Fibroblast of pulmonary artery (primary cell): ENCODE measurements around the gene NAA10.

ENCODE experiments used
- DNase-seq: peaks from one replicate; pipeline ENCODE4 v3.0.0-alpha.2; 2010; ENCODE audit warnings: low read depth
- H3K4me3 ChIP-seq: replicated peaks from 2 replicates; pipeline ENCODE4 v1.5.1; 2011; ENCODE audit warnings: low read depth, mild to moderate bottlenecking, control low read depth, low read length, moderate library complexity
- TF ChIP-seq, protein P1 (sequence below): IDR thresholded peaks from 2 replicates; pipeline ENCODE4 v1.5.1; 2011; ENCODE audit warnings: mild to moderate bottlenecking, control low read depth, low read length, inconsistent platforms; ENCODE audit errors: missing control alignments

The NAA10 gene

DNA sequence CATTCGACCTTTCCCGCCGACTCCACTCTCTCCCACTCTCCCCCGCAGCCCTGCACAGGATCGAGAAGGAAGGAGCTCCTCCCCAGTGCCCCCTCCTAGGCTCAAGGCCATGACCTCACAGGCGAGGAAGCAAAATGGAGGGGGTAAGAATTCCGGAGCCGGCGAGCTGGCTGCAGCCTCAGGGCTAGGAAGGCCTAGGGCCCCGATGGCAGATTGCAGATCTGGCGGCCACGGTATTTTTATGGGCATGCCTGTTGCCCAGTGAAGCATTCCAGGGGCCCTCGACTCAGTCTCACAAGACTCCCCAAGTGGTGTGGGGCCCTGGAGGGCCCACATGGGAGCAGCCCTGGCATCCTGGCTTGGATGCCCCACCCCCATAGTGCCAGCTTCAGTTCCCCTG lies 47.9 kb downstream of the NAA10 start:
- no peak for DNase-seq
- no peak overlapping the region for H3K4me3 ChIP-seq
- TF ChIP-seq, protein P1, sequence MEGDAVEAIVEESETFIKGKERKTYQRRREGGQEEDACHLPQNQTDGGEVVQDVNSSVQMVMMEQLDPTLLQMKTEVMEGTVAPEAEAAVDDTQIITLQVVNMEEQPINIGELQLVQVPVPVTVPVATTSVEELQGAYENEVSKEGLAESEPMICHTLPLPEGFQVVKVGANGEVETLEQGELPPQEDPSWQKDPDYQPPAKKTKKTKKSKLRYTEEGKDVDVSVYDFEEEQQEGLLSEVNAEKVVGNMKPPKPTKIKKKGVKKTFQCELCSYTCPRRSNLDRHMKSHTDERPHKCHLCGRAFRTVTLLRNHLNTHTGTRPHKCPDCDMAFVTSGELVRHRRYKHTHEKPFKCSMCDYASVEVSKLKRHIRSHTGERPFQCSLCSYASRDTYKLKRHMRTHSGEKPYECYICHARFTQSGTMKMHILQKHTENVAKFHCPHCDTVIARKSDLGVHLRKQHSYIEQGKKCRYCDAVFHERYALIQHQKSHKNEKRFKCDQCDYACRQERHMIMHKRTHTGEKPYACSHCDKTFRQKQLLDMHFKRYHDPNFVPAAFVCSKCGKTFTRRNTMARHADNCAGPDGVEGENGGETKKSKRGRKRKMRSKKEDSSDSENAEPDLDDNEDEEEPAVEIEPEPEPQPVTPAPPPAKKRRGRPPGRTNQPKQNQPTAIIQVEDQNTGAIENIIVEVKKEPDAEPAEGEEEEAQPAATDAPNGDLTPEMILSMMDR, result no peak

DNA sequence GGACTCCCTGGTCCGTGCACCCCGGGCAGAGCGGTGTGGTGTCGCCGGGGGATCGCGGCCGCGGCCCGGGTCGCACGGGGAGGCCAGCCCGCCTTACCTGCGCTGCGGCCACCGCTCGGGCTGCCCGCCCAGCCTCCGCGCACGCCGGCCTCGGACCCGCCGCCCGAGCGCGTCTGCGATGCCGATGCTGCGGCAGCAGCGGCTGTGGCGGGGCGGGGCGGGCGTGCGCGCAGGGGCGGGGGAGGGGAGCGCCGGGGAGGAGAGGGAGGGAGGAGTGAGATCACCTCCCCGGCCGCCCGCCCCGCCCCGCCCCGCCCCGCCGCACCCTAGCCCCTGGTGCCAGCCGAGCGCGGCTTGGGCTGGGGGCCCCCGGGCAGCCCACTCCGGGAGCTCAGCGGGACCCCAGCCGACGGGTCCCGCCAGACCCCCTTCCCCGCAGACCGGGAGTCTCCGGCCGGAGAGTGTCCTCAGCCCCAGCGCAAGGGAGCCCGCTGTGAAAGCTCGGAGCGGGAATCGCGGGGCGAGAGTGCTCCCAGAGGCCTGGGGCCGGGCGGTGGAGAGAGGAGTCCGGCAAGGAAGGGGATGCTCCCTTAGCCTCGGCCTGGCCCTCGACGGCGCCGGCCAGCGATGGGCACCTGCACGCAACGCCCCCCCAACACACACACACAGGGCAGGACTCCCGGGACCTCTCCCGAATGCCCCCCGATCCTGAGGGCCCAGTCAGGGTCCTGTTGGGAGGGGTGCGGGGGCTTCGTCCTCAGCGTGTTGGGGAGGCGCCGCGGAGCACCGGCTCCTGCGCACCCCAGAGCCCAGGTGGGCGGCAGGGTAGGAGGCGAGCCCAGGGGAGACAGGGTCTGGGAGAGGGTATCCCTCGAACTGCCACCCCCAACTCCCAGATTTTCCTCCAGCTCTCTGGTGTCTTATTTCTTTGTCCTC lies 48.6 kb downstream of the NAA10 start, which contains the start of gene L1CAM:
TSS of gene L1CAM (minus strand) at position 206 of the 936 bp plus-strand sequence. CDS start 10,337 bp downstream, outside the sequence.
- no peak for DNase-seq
- H3K4me3 ChIP-seq, result no peak within 1 kb of the TSS
- TF ChIP-seq, protein P1, result no peak

DNA sequence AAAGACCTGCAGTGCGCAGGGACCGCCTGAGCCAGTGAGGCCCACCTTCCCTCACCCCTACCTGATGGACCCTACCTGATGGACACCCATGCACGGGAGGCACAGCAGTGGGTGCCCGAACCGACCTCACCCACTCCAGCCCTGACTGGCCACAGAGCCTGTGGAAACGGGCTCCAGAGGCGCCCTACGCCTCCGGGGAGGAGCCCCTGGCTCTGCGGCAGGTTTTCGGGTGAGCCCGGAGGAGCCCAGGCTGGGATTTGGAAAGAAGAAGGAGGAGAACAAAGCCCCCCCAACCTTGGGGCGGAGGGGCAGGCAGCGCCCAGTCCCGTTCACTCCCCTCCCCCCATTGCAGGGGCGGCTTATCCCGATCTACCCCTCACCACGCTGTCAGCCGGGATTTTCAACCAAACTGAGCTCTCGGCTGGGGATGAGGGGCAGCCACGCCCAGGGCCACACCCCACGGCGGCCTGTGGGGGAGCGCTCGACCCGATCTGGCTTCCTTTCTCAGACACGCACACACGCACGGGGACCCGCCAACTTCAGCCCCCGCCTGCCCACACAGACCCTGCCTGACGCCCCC lies 49.5 kb downstream of the NAA10 start:
- no peak overlapping the region for H3K4me3 ChIP-seq
- TF ChIP-seq, protein P1, result no peak
- no peak for DNase-seq

DNA sequence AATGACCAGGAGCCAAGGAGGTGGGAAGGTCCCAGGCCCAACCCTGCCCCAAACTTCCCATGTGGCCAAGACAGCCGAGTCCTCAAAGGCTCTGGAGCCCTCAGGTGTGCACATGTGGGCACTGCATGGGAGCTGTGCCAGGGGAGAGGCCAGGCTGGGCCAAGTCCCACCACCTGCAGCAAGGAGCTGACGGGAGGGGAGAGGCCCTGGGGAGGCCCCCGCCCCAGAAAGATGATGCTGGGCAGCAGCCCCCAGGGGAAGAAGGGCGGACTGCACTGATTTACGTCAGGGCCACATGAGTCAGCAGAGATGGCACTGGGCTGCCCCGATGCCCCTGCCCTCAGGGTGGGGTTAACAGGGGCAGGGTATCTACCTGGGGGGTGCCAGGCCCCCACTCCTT lies 50.2 kb downstream of the NAA10 start:
- DNase-seq, result no peak
- TF ChIP-seq, protein P1, result no peak
- H3K4me3 ChIP-seq, result no peak overlapping the region

DNA sequence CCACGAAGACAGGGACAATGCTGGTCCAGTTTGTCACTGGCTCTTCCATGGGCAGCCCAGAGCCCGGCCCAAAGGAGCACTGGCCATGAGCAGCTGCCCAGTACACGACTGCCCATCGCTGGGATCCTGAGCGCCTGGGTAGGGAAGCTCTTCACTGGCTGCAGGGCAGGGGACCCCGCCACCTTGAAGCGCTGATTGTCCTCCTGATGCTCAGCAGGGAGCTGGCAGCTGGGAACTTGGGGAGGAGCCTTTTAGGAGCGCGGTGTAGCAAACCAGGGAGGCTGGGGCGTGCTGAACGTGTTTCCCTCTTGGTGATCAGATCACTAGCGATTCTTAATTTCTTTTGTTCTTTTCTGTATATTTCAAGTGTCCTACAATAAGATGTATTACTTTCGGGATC lies 50.7 kb downstream of the NAA10 start:
- TF ChIP-seq, protein P1, result no peak
- no peak for DNase-seq
- no peak overlapping the region for H3K4me3 ChIP-seq

DNA sequence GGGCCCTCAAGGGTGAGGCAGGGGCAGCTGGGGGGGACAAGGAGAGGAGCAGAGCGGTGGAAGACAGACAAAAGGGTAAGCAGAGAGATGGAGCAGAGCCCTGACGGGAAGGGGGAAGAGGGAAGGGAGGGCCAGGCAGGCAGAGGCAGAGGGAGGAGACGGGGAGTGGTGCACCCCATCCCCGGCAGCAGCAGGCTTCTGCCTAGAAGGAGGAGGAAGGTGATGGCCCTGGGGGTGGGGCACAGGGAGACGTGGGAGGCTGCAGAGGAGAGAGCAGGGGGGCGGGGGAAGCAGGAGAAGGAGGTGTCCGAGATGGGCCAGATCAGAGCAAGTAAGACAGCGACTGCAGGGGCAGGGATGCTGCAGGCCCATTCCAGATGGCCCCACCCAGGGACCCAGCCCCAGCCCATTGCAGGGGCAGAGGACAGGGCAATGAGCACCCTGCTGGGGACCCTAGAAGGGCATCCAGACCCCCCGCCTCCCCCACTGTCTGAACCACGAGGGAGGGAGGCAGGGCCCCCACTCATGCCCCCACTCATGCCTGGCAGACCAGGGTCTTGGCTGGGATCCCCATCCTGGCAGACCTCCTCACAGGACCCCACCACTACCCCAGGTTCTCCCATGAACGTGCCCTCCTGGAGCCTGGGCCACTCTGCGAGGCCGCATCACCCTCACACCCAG lies 51.5 kb downstream of the NAA10 start:
- no peak for DNase-seq
- H3K4me3 ChIP-seq, result no peak overlapping the region
- TF ChIP-seq, protein P1, result no peak
